GM23338 (cell line): ENCODE results near the gene RESP18.

Experiments
- CREB1 ChIP-seq: fragments of 250-450 bp; sonication (Bioruptor Pico); IDR thresholded peaks from 2 replicates; pipeline ENCODE4 v1.5.0; 2020; ENCODE audit warnings: low read depth, mild to moderate bottlenecking, moderate library complexity
- CTCF ChIP-seq, 2 experiments: fragments of 200-600 bp in 1 of 2; sonication (generic) in 1 of 2; conservative IDR thresholded peaks; 2 replicates each; pipeline versions ENCODE4 v1.5.1 to v1.6.1; 2016 to 2017; ENCODE audit warnings: antibody characterized with exemption in 2 of 2, low read depth in 2 of 2, mild to moderate bottlenecking in 2 of 2, moderate library complexity in 1 of 2
- EZH2 ChIP-seq: fragments of 200-600 bp; sonication (generic); IDR thresholded peaks from one replicate; pipeline ENCODE4 v1.8.0; 2017; ENCODE audit warnings: antibody characterized with exemption, mild to moderate bottlenecking, low read depth; ENCODE audit not compliant: unreplicated experiment
- EZH2phosphoT487 ChIP-seq: fragments of 200-600 bp; sonication (generic); IDR thresholded peaks from one replicate; pipeline ENCODE4 v1.8.1; 2018; ENCODE audit warnings: antibody characterized with exemption; ENCODE audit not compliant: unreplicated experiment
- JUNB ChIP-seq: IDR thresholded peaks from one replicate; pipeline ENCODE4 v1.6.1; 2016; ENCODE audit warnings: antibody characterized with exemption; ENCODE audit not compliant: unreplicated experiment
- NANOG ChIP-seq: IDR thresholded peaks from 2 replicates; pipeline ENCODE4 v1.6.1; 2016; ENCODE audit warnings: antibody characterized with exemption, borderline replicate concordance
- POLR2AphosphoS5 ChIP-seq: IDR thresholded peaks from 2 replicates; pipeline ENCODE4 v1.6.1; 2016; ENCODE audit warnings: antibody characterized with exemption, low read depth
- REST ChIP-seq: IDR thresholded peaks from one replicate; pipeline ENCODE4 v1.6.1; 2018; ENCODE audit warnings: antibody characterized with exemption; ENCODE audit not compliant: unreplicated experiment
- STAT1 ChIP-seq: IDR thresholded peaks from one replicate; pipeline ENCODE4 v1.6.1; 2016; ENCODE audit warnings: antibody characterized with exemption; ENCODE audit not compliant: unreplicated experiment
- ZNF114 ChIP-seq: fragments of 250-450 bp; sonication (Bioruptor Pico); IDR thresholded peaks from 2 replicates; pipeline ENCODE4 v1.5.0; 2020; ENCODE audit warnings: mild to moderate bottlenecking, moderate library complexity
- ZNF331 ChIP-seq: fragments of 250-450 bp; sonication (Bioruptor Pico); IDR thresholded peaks from 2 replicates; pipeline ENCODE4 v1.5.0; 2020; ENCODE audit warnings: low read depth, mild to moderate bottlenecking, moderate library complexity
- ZNF462 ChIP-seq: fragments of 250-450 bp; sonication (Bioruptor Pico); IDR thresholded peaks from 2 replicates; pipeline ENCODE4 v1.5.0; 2020; ENCODE audit warnings: mild to moderate bottlenecking, moderate library complexity

GRCh38 chr2:219282943-219283581 is 49.5 kb downstream of the RESP18 start:
- TF ChIP-seq EZH2phosphoT487: no peak
- no peak for TF ChIP-seq CTCF (conservative IDR thresholded peaks at IDR 0.05; ENCODE audit: low read depth in 2 of 2)
- no peak for TF ChIP-seq REST
- TF ChIP-seq EZH2: no peak
- TF ChIP-seq JUNB: no peak
- TF ChIP-seq STAT1: no peak
- TF ChIP-seq POLR2AphosphoS5: no peak
- TF ChIP-seq ZNF462 (CRISPR knock-in tag): no peak
- no peak for TF ChIP-seq ZNF331 (CRISPR knock-in tag)
- TF ChIP-seq CREB1 (CRISPR knock-in tag): no peak
- TF ChIP-seq ZNF114 (CRISPR knock-in tag): no peak
- TF ChIP-seq NANOG: no peak
